H9 (cell line): ENCODE data around the gene SOX14. TPM values are rescaled to one million over a fixed set of nuclear protein-coding genes. Genes with fewer than 3 reads are reported as not detected.
A peak's percentile ranks its signal among the peaks of the same experiment; 100 is the strongest.

ENCODE experiments used
- DNase-seq: peaks from one replicate; pipeline ENCODE4 v3.0.0-alpha.2; 2017
- H2AFZ ChIP-seq: one replicate; pipeline ENCODE4 v1.6.1; 2013; ENCODE audit warnings: mild to moderate bottlenecking, low read length, control low read depth, moderate library complexity
- H2AK5ac ChIP-seq: 2 replicates; pipeline ENCODE4 v1.6.1; 2013; ENCODE audit warnings: low read length, control low read depth, mixed read lengths; ENCODE audit not compliant: insufficient read length
- H2BK120ac ChIP-seq: one replicate; pipeline ENCODE4 v1.6.1; 2013; ENCODE audit warnings: low read depth, mild to moderate bottlenecking, low read length, control low read depth, inconsistent platforms; ENCODE audit not compliant: poor library complexity, severe bottlenecking
- H2BK12ac ChIP-seq: 2 replicates; pipeline ENCODE4 v1.6.1; 2013; ENCODE audit warnings: low read length, control low read depth, mixed read lengths, low read depth; ENCODE audit not compliant: insufficient read length
- H2BK15ac ChIP-seq: 2 replicates; pipeline ENCODE4 v1.6.1; 2013; ENCODE audit warnings: low read depth, low read length, control low read depth
- H2BK20ac ChIP-seq: one replicate; pipeline ENCODE4 v1.6.1; 2013; ENCODE audit warnings: low read depth, mild to moderate bottlenecking, low read length, control low read depth, inconsistent platforms; ENCODE audit not compliant: poor library complexity, severe bottlenecking
- H2BK5ac ChIP-seq: 2 replicates; pipeline ENCODE4 v1.6.1; 2013; ENCODE audit warnings: low read length, control low read depth, mixed read lengths; ENCODE audit not compliant: insufficient read length
- H3K14ac ChIP-seq: 2 replicates; pipeline ENCODE4 v1.6.1; 2013; ENCODE audit warnings: low read length, control low read depth; ENCODE audit not compliant: insufficient read depth
- H3K18ac ChIP-seq: 2 replicates; pipeline ENCODE4 v1.6.1; 2013; ENCODE audit warnings: low read depth, mild to moderate bottlenecking, mixed read lengths, low read length, control low read depth; ENCODE audit not compliant: insufficient read length
- H3K23ac ChIP-seq: 2 replicates; pipeline ENCODE4 v1.6.1; 2013; ENCODE audit warnings: low read length, control low read depth, mixed read lengths, low read depth; ENCODE audit not compliant: insufficient read length
- H3K23me2 ChIP-seq: 2 replicates; pipeline ENCODE4 v1.6.1; 2013; ENCODE audit warnings: low read depth, mild to moderate bottlenecking, mixed read lengths, low read length, control low read depth; ENCODE audit not compliant: insufficient read length, poor library complexity, severe bottlenecking
- H3K27ac ChIP-seq: 2 replicates; pipeline ENCODE4 v1.5.1; 2013; ENCODE audit warnings: low read length, control low read depth, mixed read lengths, low read depth; ENCODE audit not compliant: insufficient read length
- H3K27me3 ChIP-seq: 2 replicates; pipeline ENCODE4 v1.6.1; 2013; ENCODE audit warnings: low read length, control low read depth, inconsistent platforms; ENCODE audit not compliant: insufficient read depth
- H3K4ac ChIP-seq: 2 replicates; pipeline ENCODE4 v1.6.1; 2013; ENCODE audit warnings: low read depth, mild to moderate bottlenecking, control low read depth, inconsistent platforms, low read length, moderate library complexity
- H3K4me1 ChIP-seq: 2 replicates; pipeline ENCODE4 v1.6.1; 2013; ENCODE audit warnings: low read length, control low read depth, inconsistent platforms; ENCODE audit not compliant: insufficient read depth
- H3K4me2 ChIP-seq: 2 replicates; pipeline ENCODE4 v1.6.1; 2013; ENCODE audit warnings: low read length, control low read depth, mixed read lengths; ENCODE audit not compliant: insufficient read length, insufficient read depth
- H3K56ac ChIP-seq: 2 replicates; pipeline ENCODE4 v1.6.1; 2013; ENCODE audit warnings: low read depth, mild to moderate bottlenecking, mixed read lengths, low read length, control low read depth; ENCODE audit not compliant: insufficient read length
- H3K79me1 ChIP-seq: 2 replicates; pipeline ENCODE4 v1.6.1; 2013; ENCODE audit warnings: low read depth, mild to moderate bottlenecking, moderate library complexity, low read length, control low read depth, inconsistent platforms; ENCODE audit not compliant: insufficient read depth, poor library complexity, severe bottlenecking
- H3K79me2 ChIP-seq: 2 replicates; pipeline ENCODE4 v1.6.1; 2013; ENCODE audit warnings: low read length, control low read depth, inconsistent platforms; ENCODE audit not compliant: insufficient read depth
- H3K9ac ChIP-seq: 2 replicates; pipeline ENCODE4 v1.6.1; 2013; ENCODE audit warnings: low read length, control low read depth, mixed read lengths; ENCODE audit not compliant: insufficient read length; ENCODE audit errors: extremely low read depth
- H3K9me3 ChIP-seq: one replicate; pipeline ENCODE4 v1.6.1; 2013; ENCODE audit warnings: low read depth, low read length, inconsistent platforms; ENCODE audit not compliant: control insufficient read depth
- H3T11ph ChIP-seq: one replicate; pipeline ENCODE4 v1.6.1; 2013; ENCODE audit warnings: mild to moderate bottlenecking, low read length, control low read depth, inconsistent platforms
- H4K20me1 ChIP-seq: one replicate; pipeline ENCODE4 v1.6.1; 2013; ENCODE audit not compliant: control insufficient read depth, insufficient read length, insufficient read depth
- H4K5ac ChIP-seq: 2 replicates; pipeline ENCODE4 v1.6.1; 2013; ENCODE audit warnings: low read depth, mild to moderate bottlenecking, mixed read lengths, low read length, control low read depth; ENCODE audit not compliant: insufficient read length
- H4K8ac ChIP-seq: replicated peaks from 2 replicates; pipeline ENCODE4 v1.6.1; 2013; ENCODE audit warnings: low read length, control low read depth, mixed read lengths, low read depth; ENCODE audit not compliant: insufficient read length
- H4K91ac ChIP-seq: 2 replicates; pipeline ENCODE4 v1.6.1; 2013; ENCODE audit warnings: low read depth, mild to moderate bottlenecking, moderate library complexity, mixed read lengths, low read length, control low read depth; ENCODE audit not compliant: insufficient read length
- H3K27ac Mint-ChIP-seq, 3 experiments: 2 replicates in 2 of 3; 3 replicates in 1 of 3; pipeline ENCODE4 v1.8.0; 2020 to 2021; ENCODE audit warnings: mixed read lengths in 3 of 3, mild to moderate bottlenecking in 1 of 3, moderate library complexity in 1 of 3
- H3K27me3 Mint-ChIP-seq: 2 replicates; pipeline ENCODE4 v1.8.0; 2021; ENCODE audit warnings: low read depth, mild to moderate bottlenecking, moderate library complexity, mixed read lengths
- H3K36me3 Mint-ChIP-seq, 3 experiments: 2 replicates in 2 of 3; 3 replicates in 1 of 3; pipeline ENCODE4 v1.8.0; 2020 to 2021; ENCODE audit warnings: low read depth in 3 of 3, mixed read lengths in 3 of 3; ENCODE audit not compliant: insufficient read depth in 1 of 3
- H3K4me1 Mint-ChIP-seq, 2 experiments: 2 replicates each; pipeline ENCODE4 v1.8.0; 2020; ENCODE audit warnings: mixed read lengths in 2 of 2
- H3K4me3 Mint-ChIP-seq, 2 experiments: 2 replicates in 1 of 2; 3 replicates in 1 of 2; pipeline ENCODE4 v1.8.0; 2020 to 2021; ENCODE audit warnings: mild to moderate bottlenecking in 2 of 2, mixed read lengths in 2 of 2, moderate library complexity in 1 of 2
- H3K9me3 Mint-ChIP-seq, 2 experiments: 2 replicates in 1 of 2; 3 replicates in 1 of 2; pipeline ENCODE4 v1.8.0; 2020; ENCODE audit warnings: mild to moderate bottlenecking in 2 of 2, mixed read lengths in 2 of 2, moderate library complexity in 1 of 2
- CTCF ChIP-seq: fragments of 200-600 bp; sonication (generic); conservative IDR thresholded peaks from 3 replicates; pipeline ENCODE4 v1.8.0; 2021; ENCODE audit warnings: antibody characterized with exemption, mild to moderate bottlenecking
- WGBS: extraction: QIAGEN DNeasy Blood & Tissue Kit; methylation state at CpG from one replicate; pipeline ENCODE4 v1.1.7; 2013; ENCODE audit warnings: missing lambda C conversion rate, low lambda C conversion rate, mixed read lengths; ENCODE audit not compliant: insufficient read length; ENCODE audit errors: extremely low coverage; 5-methylcytosine and 5-hydroxymethylcytosine counted together
- total RNA-seq: library from RNA; stranded (reverse); gene quantifications from 2 replicates; pipeline ENCODE4 v1.2.1, GENCODE V29; 2021

Gene SOX14
- total RNA-seq, 1 experiment from 2014 or later: 0.57 TPM

GRCh38 chr3:137764563-137765309 lies 621 bp downstream of the SOX14 start:
- Histone ChIP-seq H3K14ac (no peak overlapping the region; the same call in 1 of the 2 replicates), H3K4me1 (0 out of 2 replicates have a peak, but pooled peaks cover 2% of the 10 kb centered on the region), H3K4ac (no peak overlapping the region), H3K18ac (peak overlapping the region; percentile 30), H3K27me3 (peaks cover 88% of the 10 kb centered on the region), H4K91ac (no peak overlapping the region), H3K79me1 (no peaks in the 10 kb centered on the region), H3K9ac (no peak overlapping the region), H3K27ac (no peak overlapping the region), H3T11ph (no peak overlapping the region), H4K8ac (no peak overlapping the region), H2BK120ac (no peak overlapping the region), H2AK5ac (no peak overlapping the region), H2BK12ac (no peak overlapping the region), H3K4me2 (peak overlapping the region; percentile 64), H3K23me2 (peaks cover 19% of the 10 kb centered on the region), H3K23ac (no peak overlapping the region), H4K5ac (no peak overlapping the region), H2BK5ac (no peak overlapping the region), H2BK20ac (no peak overlapping the region), H2AFZ (no peak overlapping the region), H4K20me1 (peaks cover 3% of the 10 kb centered on the region), H2BK15ac (no peak overlapping the region), H3K79me2 (no peaks in the 10 kb centered on the region), H3K56ac (no peak overlapping the region), H3K9me3 (no peaks in the 10 kb centered on the region)
- peaks cover 84 to 91% of the 10 kb centered on the region in 2 experiments for H3K4me1 Mint-ChIP-seq
- no peak overlapping the region for H3K27ac Mint-ChIP-seq
- peak overlapping the region; percentile 63 to 86 for H3K4me3 Mint-ChIP-seq
- peaks cover 0 to 1% (median 0%) of the 10 kb centered on the region in 3 experiments; a peak in 1 of 7 replicates for H3K36me3 Mint-ChIP-seq
- peaks cover 100% of the 10 kb centered on the region for H3K27me3 Mint-ChIP-seq
- WGBS: no CpG with 5 or more reads among the region's 58 CpGs
- peaks cover 0 to 2% of the 10 kb centered on the region in 2 experiments; a peak in 2 of 5 replicates for H3K9me3 Mint-ChIP-seq
- no peak for TF ChIP-seq CTCF
- peak; percentile 51 for DNase-seq
